Nephron (organoid): ENCODE measurements around the gene FBXL7.

Source experiments
- H3K27ac Mint-ChIP-seq, 3 experiments: 2 replicates each; pipeline ENCODE4 v1.8.0; 2020; ENCODE audit warnings: mixed read lengths in 3 of 3, mild to moderate bottlenecking in 2 of 3, moderate library complexity in 1 of 3
- H3K27me3 Mint-ChIP-seq: 2 replicates; pipeline ENCODE4 v1.8.0; 2021; ENCODE audit warnings: low read depth, mild to moderate bottlenecking, moderate library complexity, mixed read lengths
- H3K36me3 Mint-ChIP-seq: 2 replicates; pipeline ENCODE4 v1.8.0; 2020; ENCODE audit warnings: low read depth, mixed read lengths
- H3K4me1 Mint-ChIP-seq: 2 replicates; pipeline ENCODE4 v1.8.0; 2020; ENCODE audit warnings: mixed read lengths
- H3K4me3 Mint-ChIP-seq, 3 experiments: 2 replicates each; pipeline ENCODE4 v1.8.0; 2020; ENCODE audit warnings: mild to moderate bottlenecking in 3 of 3, mixed read lengths in 3 of 3, moderate library complexity in 2 of 3
- H3K9me3 Mint-ChIP-seq: 2 replicates; pipeline ENCODE4 v1.8.0; 2020; ENCODE audit warnings: mixed read lengths
- TF ChIP-seq, protein P1 (sequence below), 3 experiments: fragments of 200-600 bp; sonication (generic); IDR thresholded peaks; one replicate each; pipeline ENCODE4 v1.5.0; 2021; ENCODE audit warnings: antibody characterized with exemption in 3 of 3; ENCODE audit not compliant: unreplicated experiment in 3 of 3

Gene FBXL7

DNA sequence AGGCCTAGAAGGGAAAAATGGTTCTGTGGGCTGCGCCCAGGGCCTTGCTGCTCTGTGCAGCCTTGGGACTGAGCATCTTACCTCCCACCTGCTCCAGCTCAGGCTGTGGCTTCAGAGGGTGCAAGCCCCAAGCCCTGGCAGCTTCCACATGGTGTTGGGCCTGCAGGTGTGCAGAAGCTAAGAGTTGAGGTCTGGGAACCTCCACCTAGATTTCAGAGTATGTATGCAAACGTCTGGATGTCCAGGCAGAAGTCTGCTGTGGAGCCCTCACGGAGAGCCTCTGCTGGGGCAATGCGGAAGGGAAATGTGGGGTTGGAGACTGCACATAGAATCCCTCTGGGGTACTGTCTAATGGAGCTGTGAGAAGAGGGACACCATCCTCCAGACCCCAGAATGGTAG, 36.0 kb downstream of the FBXL7 start:
- H3K27ac Mint-ChIP-seq = no peak overlapping the region
- TF ChIP-seq, protein P1, sequence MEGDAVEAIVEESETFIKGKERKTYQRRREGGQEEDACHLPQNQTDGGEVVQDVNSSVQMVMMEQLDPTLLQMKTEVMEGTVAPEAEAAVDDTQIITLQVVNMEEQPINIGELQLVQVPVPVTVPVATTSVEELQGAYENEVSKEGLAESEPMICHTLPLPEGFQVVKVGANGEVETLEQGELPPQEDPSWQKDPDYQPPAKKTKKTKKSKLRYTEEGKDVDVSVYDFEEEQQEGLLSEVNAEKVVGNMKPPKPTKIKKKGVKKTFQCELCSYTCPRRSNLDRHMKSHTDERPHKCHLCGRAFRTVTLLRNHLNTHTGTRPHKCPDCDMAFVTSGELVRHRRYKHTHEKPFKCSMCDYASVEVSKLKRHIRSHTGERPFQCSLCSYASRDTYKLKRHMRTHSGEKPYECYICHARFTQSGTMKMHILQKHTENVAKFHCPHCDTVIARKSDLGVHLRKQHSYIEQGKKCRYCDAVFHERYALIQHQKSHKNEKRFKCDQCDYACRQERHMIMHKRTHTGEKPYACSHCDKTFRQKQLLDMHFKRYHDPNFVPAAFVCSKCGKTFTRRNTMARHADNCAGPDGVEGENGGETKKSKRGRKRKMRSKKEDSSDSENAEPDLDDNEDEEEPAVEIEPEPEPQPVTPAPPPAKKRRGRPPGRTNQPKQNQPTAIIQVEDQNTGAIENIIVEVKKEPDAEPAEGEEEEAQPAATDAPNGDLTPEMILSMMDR (IDR thresholded peaks at IDR 0.05; ENCODE audit: unreplicated experiment in 3 of 3) = no peak

DNA sequence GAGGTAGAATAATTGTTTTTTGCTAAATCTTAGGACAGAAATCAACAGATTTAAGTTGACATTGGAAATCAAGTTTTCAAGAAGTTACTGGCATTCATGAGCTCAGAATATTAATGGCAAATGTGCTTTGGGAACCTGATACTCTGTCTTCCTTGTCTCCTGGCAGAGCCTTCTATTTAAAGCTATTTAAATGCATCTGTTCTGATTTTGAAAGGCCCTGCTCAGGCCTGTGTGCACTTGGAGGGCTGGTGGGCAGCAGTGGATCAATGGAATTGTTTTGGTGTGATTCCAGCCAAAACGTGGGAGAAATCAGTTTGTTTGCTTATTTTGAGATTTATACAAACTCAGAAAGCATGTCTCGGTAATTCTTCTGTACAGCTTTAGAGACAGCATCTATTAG, 38.5 kb downstream of the FBXL7 start:
- no peaks in the 10 kb centered on the region for H3K27me3 Mint-ChIP-seq
- peak overlapping the region; percentile 73 to 83 (median 75) for H3K27ac Mint-ChIP-seq
- H3K36me3 Mint-ChIP-seq = peaks cover 35% of the 10 kb centered on the region
- peaks cover 20% of the 10 kb centered on the region for H3K9me3 Mint-ChIP-seq
- TF ChIP-seq, protein P1 (IDR thresholded peaks at IDR 0.05; ENCODE audit: unreplicated experiment in 3 of 3) = no peak
- H3K4me1 Mint-ChIP-seq = peaks cover 52% of the 10 kb centered on the region
- H3K4me3 Mint-ChIP-seq = peak overlapping the region in 1 of 3 experiments; percentile 63

More for the DNA sequence above, 36.0 kb downstream of the FBXL7 start:
- Mint-ChIP-seq H3K4me1 (peaks cover 52% of the 10 kb centered on the region), H3K27me3 (no peaks in the 10 kb centered on the region), H3K36me3 (peaks cover 42% of the 10 kb centered on the region), H3K9me3 (peaks cover 34% of the 10 kb centered on the region), H3K4me3 (no peak overlapping the region)

DNA sequence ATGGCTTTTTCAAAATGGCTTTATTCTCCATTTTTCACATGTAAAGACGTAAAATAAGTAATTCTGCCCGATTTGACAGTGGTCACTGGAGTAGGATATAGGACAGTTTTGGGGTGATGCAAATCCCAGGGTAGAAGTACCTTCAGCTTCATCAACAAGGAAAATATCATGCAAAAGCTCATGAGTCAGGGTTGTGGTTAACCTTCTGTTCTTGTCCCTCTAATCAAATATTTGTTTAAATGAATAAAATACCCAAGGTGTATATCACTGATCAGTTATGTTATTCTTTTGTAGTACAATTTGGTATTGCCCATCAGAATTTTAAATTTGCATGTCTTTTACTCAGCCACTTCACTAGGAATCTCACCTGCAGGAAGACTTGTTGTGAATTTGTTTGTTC, 40.0 kb downstream of the FBXL7 start:
- Mint-ChIP-seq H3K4me3 (no peak overlapping the region), H3K27me3 (no peaks in the 10 kb centered on the region), H3K27ac (no peak overlapping the region), H3K9me3 (peaks cover 15% of the 10 kb centered on the region), H3K4me1 (peaks cover 65% of the 10 kb centered on the region), H3K36me3 (peaks cover 25% of the 10 kb centered on the region)
- TF ChIP-seq, protein P1 (IDR thresholded peaks at IDR 0.05; ENCODE audit: unreplicated experiment in 3 of 3) = no peak

DNA sequence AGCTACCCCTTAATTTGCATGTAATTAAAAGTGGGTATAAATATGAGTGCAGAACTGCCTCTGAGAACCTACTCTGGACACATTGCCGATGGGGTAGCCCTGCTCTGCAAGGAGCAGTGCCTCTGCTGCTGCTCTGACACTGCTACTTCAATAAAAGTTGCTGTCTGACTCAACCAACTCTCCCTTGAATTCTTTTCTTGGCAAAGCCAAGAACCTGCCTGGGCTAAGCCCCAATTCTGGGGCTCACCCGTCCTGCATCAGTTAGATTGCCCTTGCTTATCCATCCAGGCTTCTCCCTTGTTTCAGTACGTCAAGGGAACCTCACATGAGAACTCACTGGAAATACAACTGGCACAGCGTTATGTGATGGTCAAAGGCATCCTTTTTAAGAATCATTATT, 44.1 kb downstream of the FBXL7 start:
- Mint-ChIP-seq H3K36me3 (peaks cover 7% of the 10 kb centered on the region), H3K4me1 (peaks cover 60% of the 10 kb centered on the region)
- TF ChIP-seq, protein P1 (IDR thresholded peaks at IDR 0.05; ENCODE audit: unreplicated experiment in 3 of 3) = no peak

GRCh38 chr5:15545082-15545481, 45.1 kb downstream of the FBXL7 start:
- Mint-ChIP-seq H3K27me3 (no peaks in the 10 kb centered on the region), H3K4me1 (peaks cover 60% of the 10 kb centered on the region), H3K27ac (peak overlapping the region in 1 of 3 experiments; percentile 11), H3K36me3 (peaks cover 7% of the 10 kb centered on the region), H3K9me3 (no peaks in the 10 kb centered on the region), H3K4me3 (no peak overlapping the region)
- TF ChIP-seq, protein P1 (IDR thresholded peaks at IDR 0.05; ENCODE audit: unreplicated experiment in 3 of 3) = no peak

More for the DNA sequence above, 44.1 kb downstream of the FBXL7 start:
- Mint-ChIP-seq H3K4me3 (no peak overlapping the region), H3K9me3 (no peaks in the 10 kb centered on the region), H3K27me3 (no peaks in the 10 kb centered on the region), H3K27ac (peak overlapping the region in 1 of 3 experiments; percentile 11)

DNA sequence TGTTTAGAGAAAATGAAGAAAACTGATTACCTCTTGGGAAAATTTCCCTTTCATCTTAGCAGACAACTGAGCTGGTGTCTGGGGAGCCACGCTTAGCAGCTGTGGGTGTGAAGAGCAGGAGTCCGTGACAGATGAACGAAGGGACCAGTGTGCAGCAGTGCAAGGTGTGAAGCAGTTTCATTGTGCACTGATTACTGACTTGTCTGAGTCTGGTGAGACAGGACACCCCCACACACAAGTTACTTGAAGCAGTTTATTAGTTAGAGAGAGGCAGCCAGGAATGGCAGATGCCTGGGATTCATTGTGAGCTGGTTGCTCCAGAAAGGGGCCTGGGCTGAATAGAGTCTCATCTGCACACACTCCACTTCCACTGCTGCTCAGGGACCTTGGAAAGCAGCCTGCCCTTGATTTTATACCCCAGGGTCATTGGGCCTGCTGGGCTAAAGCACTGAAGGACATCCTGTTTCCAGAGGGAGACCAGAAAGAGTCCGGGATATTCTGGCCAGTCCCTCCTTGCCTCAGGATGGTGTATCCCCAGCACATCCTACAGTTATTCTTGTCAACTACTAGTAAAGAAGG, 47.4 kb downstream of the FBXL7 start:
- H3K9me3 Mint-ChIP-seq = no peaks in the 10 kb centered on the region
- no peaks in the 10 kb centered on the region for H3K27me3 Mint-ChIP-seq
- no peak overlapping the region for H3K4me3 Mint-ChIP-seq
- TF ChIP-seq, protein P1 (IDR thresholded peaks at IDR 0.05; ENCODE audit: unreplicated experiment in 3 of 3) = no peak
- H3K27ac Mint-ChIP-seq = no peak overlapping the region
- peaks cover 14% of the 10 kb centered on the region for H3K36me3 Mint-ChIP-seq
- peaks cover 76% of the 10 kb centered on the region for H3K4me1 Mint-ChIP-seq
